Raji (cell line): ENCODE measurements around the gene ZNF280A.

Experiments used
- POLR2A ChIP-seq: IDR thresholded peaks from 2 replicates; pipeline ENCODE4 v1.6.1; 2011; ENCODE audit warnings: low read depth, low read length, control low read depth; ENCODE audit not compliant: insufficient read depth

ZNF280A gene

GRCh38 chr22:22463855-22464540 lies 56.1 kb downstream of the ZNF280A start:
- TF ChIP-seq POLR2A: no peak
